DND-41 (cell line): ENCODE measurements around the gene FLNA.

ENCODE experiments used
- ATAC-seq: fragments of 200-7000 bp; cut with Tn5 transposase; 3 replicates; pipeline ENCODE4 v1.9.1; 2021; ENCODE audit warnings: low read depth; ENCODE audit not compliant: insufficient read depth
- DNase-seq: peaks from one replicate; pipeline ENCODE4 v3.0.0-alpha.2; 2020
- H2AFZ ChIP-seq: 2 replicates; pipeline ENCODE4 v1.6.0; 2012; ENCODE audit warnings: low read depth, low read length
- H3K27ac ChIP-seq: 2 replicates; pipeline ENCODE4 v1.5.1; 2012; ENCODE audit warnings: low read length, inconsistent platforms
- H3K27me3 ChIP-seq: fragments of 200-600 bp; sonication (generic); 2 replicates; pipeline ENCODE4 v1.6.0; 2012; ENCODE audit warnings: low read length, mild to moderate bottlenecking, inconsistent platforms; ENCODE audit not compliant: insufficient read depth, poor library complexity
- H3K36me3 ChIP-seq: 2 replicates; pipeline ENCODE4 v1.5.1; 2012; ENCODE audit warnings: low read length, inconsistent platforms; ENCODE audit not compliant: insufficient read depth
- H3K4me1 ChIP-seq: 2 replicates; pipeline ENCODE4 v1.5.1; 2012; ENCODE audit warnings: mild to moderate bottlenecking, low read length; ENCODE audit not compliant: insufficient read depth
- H3K4me2 ChIP-seq: 2 replicates; pipeline ENCODE4 v1.6.0; 2012; ENCODE audit warnings: mild to moderate bottlenecking, moderate library complexity, low read length, inconsistent platforms; ENCODE audit not compliant: insufficient read depth
- H3K4me3 ChIP-seq, 2 experiments: fragments of 200-600 bp in 1 of 2; shearing (Covaris generic) in 1 of 2; 2 replicates each; pipeline ENCODE4 v1.5.1; 2012 to 2016; ENCODE audit warnings: inconsistent platforms in 2 of 2, low read length in 2 of 2, mild to moderate bottlenecking in 2 of 2, low read depth in 1 of 2, moderate library complexity in 1 of 2
- H3K79me2 ChIP-seq: 2 replicates; pipeline ENCODE4 v1.6.0; 2012; ENCODE audit warnings: low read length, inconsistent platforms; ENCODE audit not compliant: insufficient read depth
- H3K9ac ChIP-seq: 2 replicates; pipeline ENCODE4 v1.6.0; 2012; ENCODE audit warnings: low read depth, mild to moderate bottlenecking, inconsistent platforms, low read length, moderate library complexity
- H3K9me3 ChIP-seq: 2 replicates; pipeline ENCODE4 v1.5.1; 2012; ENCODE audit warnings: low read length, moderate library complexity, mild to moderate bottlenecking, inconsistent platforms; ENCODE audit not compliant: insufficient read depth, severe bottlenecking
- H4K20me1 ChIP-seq: 2 replicates; pipeline ENCODE4 v1.6.0; 2012; ENCODE audit warnings: low read length; ENCODE audit not compliant: insufficient read depth
- CTCF ChIP-seq: IDR thresholded peaks from 2 replicates; pipeline ENCODE4 v1.5.1; 2012; ENCODE audit warnings: borderline replicate concordance, low read length, moderate library complexity, mild to moderate bottlenecking; ENCODE audit not compliant: poor library complexity, severe bottlenecking; ENCODE audit errors: extremely low read depth
- EZH2 ChIP-seq: IDR thresholded peaks from 3 replicates; pipeline ENCODE4 v1.6.1; 2012; ENCODE audit warnings: borderline replicate concordance, low read depth, mild to moderate bottlenecking, moderate library complexity, low read length, inconsistent platforms; ENCODE audit not compliant: severe bottlenecking

Gene FLNA

DNA sequence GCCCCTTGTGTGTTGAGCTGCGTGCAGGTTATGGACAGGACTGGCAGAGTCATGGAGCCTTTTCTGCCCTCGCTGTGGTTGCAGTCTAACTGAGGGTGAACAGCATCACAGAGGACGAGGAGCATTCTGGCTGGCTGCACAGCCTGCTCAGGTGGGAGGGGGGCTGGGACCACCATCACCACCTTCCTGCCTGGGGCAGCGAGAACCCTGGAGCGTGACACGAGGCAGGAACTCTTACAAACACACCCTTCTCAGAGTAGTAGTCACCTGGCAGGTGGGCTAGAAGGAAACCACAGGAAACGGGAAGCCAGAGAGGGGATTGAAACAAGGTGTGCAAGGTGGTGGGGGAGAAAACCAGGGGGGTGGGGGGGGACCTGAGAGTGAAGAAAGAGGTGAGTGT is 53.3 kb downstream of the FLNA start:
- ATAC-seq (no peak), DNase-seq (no peak)
- Histone ChIP-seq H3K27ac (no peak overlapping the region), H3K27me3 (no peaks in the 10 kb centered on the region), H2AFZ (no peak overlapping the region), H3K79me2 (no peaks in the 10 kb centered on the region), H3K4me1 (no peaks in the 10 kb centered on the region), H3K4me3 (no peak overlapping the region), H4K20me1 (no peaks in the 10 kb centered on the region), H3K9ac (no peak overlapping the region), H3K36me3 (no peaks in the 10 kb centered on the region), H3K4me2 (no peak overlapping the region), H3K9me3 (no peaks in the 10 kb centered on the region)
- TF ChIP-seq EZH2 (no peak), CTCF (no peak)

- no peak overlapping the region for H3K9ac ChIP-seq
- no peak overlapping the region for H3K4me2 ChIP-seq
- H3K79me2 ChIP-seq: no peaks in the 10 kb centered on the region
- no peak for TF ChIP-seq CTCF
- no peak overlapping the region for H3K4me3 ChIP-seq
- no peaks in the 10 kb centered on the region for H3K9me3 ChIP-seq
- H3K36me3 ChIP-seq: no peaks in the 10 kb centered on the region
- no peaks in the 10 kb centered on the region for H3K4me1 ChIP-seq
- no peaks in the 10 kb centered on the region for H4K20me1 ChIP-seq
- no peak overlapping the region for H2AFZ ChIP-seq
- H3K27ac ChIP-seq: no peak overlapping the region
- ATAC-seq (no peak), DNase-seq (no peak)
- no peaks in the 10 kb centered on the region for H3K27me3 ChIP-seq
These were observed 54.0 kb downstream of the FLNA start for GRCh38 chrX:154320406-154320805.

- no peak overlapping the region for H2AFZ ChIP-seq
- no peak overlapping the region for H3K9ac ChIP-seq
- TF ChIP-seq CTCF (peak; percentile 47), EZH2 (no peak)
- H3K36me3 ChIP-seq: no peaks in the 10 kb centered on the region
- no peak overlapping the region for H3K4me2 ChIP-seq
- H3K27me3 ChIP-seq: no peaks in the 10 kb centered on the region
- DNase-seq (peak; percentile 9), ATAC-seq (peak; percentile 50; the same call in 2 of the 3 replicates)
- no peaks in the 10 kb centered on the region for H3K4me1 ChIP-seq
- H4K20me1 ChIP-seq: no peaks in the 10 kb centered on the region
- H3K79me2 ChIP-seq: no peaks in the 10 kb centered on the region
- H3K27ac ChIP-seq: no peak overlapping the region
- no peaks in the 10 kb centered on the region for H3K9me3 ChIP-seq
- H3K4me3 ChIP-seq: no peak overlapping the region
These were observed 56.9 kb downstream of the FLNA start for GRCh38 chrX:154317391-154317995.

DNA sequence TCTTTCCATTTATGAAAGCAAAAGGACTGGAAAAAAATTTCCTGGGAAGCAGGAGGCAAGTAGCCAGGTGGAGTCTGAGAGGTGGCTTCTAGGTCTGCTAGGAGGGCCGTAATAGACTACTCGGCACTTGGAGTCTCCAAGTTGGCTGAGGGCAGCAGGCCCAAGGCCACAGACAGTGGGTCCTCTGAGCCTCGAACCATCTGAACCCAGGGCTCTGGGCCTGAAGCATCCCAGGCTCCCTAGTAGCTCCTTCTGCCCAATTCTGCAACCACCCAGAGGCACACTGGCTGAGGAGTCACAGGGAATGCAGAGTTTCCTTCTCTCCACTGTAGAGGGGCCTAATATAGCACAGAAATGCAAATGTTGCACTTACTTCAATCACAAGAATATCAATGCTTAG is 59.0 kb downstream of the FLNA start:
- no peaks in the 10 kb centered on the region for H3K4me1 ChIP-seq
- H3K36me3 ChIP-seq: no peaks in the 10 kb centered on the region
- no peaks in the 10 kb centered on the region for H4K20me1 ChIP-seq
- no peak overlapping the region for H3K27ac ChIP-seq
- H3K9me3 ChIP-seq: no peaks in the 10 kb centered on the region
- H3K4me3 ChIP-seq: no peak overlapping the region
- TF ChIP-seq CTCF (no peak), EZH2 (no peak)
- H3K27me3 ChIP-seq: no peaks in the 10 kb centered on the region
- H3K79me2 ChIP-seq: no peaks in the 10 kb centered on the region
- ATAC-seq (no peak), DNase-seq (no peak)
- H3K4me2 ChIP-seq: no peak overlapping the region
- no peak overlapping the region for H2AFZ ChIP-seq
- H3K9ac ChIP-seq: no peak overlapping the region
